Measurements from ENCODE around the gene KIF6.

KIF6 gene

DNA sequence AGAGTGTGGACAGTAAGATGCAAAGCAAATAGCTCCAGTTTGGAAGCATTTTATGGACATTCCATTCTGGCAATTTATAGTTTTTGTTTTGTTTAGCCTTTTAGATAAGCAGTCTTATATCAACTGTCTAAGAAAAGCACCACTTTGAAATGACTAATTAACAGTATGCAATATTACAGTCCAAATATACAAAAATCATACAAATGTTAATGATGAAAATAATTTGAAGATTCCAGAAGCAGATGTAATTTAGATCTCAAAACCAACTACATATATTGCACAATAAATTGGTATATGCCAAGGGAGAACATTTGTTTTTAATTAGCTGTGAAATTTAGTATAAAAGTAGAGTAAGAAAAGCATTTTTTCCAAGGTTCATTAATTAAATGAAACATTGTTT is 158.8 kb downstream of the KIF6 start:
- CTCF ChIA-PET = no interaction called here
- TF ChIP-seq, protein P1, sequence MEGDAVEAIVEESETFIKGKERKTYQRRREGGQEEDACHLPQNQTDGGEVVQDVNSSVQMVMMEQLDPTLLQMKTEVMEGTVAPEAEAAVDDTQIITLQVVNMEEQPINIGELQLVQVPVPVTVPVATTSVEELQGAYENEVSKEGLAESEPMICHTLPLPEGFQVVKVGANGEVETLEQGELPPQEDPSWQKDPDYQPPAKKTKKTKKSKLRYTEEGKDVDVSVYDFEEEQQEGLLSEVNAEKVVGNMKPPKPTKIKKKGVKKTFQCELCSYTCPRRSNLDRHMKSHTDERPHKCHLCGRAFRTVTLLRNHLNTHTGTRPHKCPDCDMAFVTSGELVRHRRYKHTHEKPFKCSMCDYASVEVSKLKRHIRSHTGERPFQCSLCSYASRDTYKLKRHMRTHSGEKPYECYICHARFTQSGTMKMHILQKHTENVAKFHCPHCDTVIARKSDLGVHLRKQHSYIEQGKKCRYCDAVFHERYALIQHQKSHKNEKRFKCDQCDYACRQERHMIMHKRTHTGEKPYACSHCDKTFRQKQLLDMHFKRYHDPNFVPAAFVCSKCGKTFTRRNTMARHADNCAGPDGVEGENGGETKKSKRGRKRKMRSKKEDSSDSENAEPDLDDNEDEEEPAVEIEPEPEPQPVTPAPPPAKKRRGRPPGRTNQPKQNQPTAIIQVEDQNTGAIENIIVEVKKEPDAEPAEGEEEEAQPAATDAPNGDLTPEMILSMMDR (IDR thresholded peaks at IDR 0.05; ENCODE audit: control extremely low read depth, extremely low read depth, low read depth, missing control alignments) = no peak

DNA sequence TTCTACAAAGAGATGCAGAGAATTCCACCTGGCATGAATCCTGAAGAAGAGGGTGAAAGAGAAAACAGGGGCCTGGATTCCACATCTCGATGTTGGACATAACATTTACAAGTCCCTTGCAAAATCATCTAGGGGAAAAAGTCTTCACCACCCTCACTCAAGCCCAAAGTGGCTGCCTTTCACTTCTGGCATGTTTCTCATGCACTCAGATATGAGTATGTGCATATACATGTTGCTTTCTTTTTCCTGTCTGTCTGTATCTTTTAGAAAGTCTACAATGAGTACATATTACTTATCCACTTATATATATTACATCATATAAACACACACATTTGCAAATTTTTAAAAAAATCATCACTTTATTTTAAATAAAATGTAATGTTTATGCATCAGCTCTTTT is 159.3 kb downstream of the KIF6 start:
- ChIA-PET CTCF (no interaction called here), POLR2A (no interaction called here)
- TF ChIP-seq, protein P1 (IDR thresholded peaks at IDR 0.05; ENCODE audit: control extremely low read depth, extremely low read depth, low read depth, missing control alignments) = no peak
- no peak for DNase-seq (ENCODE audit: extremely low spot score)

More for the DNA sequence above, 158.8 kb downstream of the KIF6 start:
- no peak for DNase-seq (ENCODE audit: extremely low spot score)
- POLR2A ChIA-PET = no interaction called here

DNA sequence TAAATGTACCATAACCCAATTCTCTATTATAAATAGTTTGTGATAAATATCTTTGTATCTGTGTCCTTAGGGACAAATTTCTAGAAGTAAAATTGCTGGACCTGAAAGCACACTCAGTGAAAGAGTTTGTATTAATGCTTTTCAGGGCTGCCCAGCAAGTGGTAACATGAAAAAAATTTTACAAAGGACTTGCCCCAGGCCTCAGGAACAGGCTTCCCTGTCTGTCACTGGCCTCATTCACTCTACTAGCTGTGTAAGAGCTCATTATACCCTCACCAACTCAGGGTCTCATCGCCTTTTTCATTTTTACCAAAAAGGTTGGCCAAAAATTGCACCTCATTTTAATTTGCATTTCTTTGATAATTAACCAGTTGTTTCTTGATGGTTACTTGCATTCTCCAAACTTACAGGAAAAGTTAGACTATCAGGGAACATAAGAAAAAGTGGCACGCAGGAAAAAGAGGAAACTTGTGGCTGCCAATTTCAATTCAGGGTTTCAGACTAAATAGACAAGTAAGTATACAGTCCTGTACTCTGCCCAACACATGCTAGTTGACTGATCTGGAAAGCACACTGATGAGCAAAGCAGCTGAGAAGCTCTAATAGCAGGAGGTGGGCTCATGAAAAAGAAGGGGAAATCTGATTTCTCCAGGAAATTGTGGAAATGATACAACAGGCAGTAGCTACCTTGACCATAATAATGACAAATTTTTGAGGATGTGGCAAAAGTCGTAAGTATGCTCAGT is 161.5 kb downstream of the KIF6 start:
- ChIA-PET CTCF (no interaction called here), POLR2A (no interaction called here)
- TF ChIP-seq, protein P1 (IDR thresholded peaks at IDR 0.05; ENCODE audit: control extremely low read depth, extremely low read depth, low read depth, missing control alignments) = no peak
- no peak for DNase-seq (ENCODE audit: extremely low spot score)

DNA sequence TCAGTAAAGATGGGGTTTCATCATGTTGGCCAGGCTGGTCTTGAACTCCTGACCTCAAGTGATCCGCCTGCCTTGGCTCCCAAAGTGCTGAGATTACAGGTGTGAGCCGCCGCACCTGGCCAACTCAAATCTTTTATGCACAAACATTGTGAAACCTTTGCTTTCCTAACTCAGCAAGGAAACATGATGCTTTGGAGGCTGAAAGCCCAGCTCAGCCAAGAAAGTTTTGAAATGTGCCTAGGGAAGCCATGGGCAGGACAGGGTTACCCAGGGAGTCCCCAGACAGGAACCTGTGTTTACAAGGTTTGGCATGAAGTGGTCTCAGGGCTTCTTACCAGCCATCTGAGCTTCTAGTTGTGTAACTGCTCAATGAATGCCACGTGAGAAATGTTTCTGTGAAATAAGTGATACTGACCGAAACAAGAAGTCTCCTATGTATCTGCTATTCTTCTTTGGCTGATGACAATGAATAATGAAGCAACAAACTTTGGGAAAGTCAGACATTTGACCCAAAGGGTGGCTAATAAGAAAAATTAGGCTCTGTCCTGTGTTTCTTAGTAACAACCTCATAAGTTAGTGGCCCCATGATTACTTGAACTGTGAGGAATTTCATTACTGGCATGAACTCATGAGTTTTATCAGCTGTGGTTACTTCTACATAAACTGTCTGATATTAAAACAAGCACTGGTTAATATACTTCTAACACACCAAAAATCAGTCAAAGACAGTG is 163.5 kb downstream of the KIF6 start:
- TF ChIP-seq, protein P1 (IDR thresholded peaks at IDR 0.05; ENCODE audit: control extremely low read depth, extremely low read depth, low read depth, missing control alignments) = no peak
- POLR2A ChIA-PET = no interaction called here
- no peak for DNase-seq (ENCODE audit: extremely low spot score)
- CTCF ChIA-PET = no interaction called here

DNA sequence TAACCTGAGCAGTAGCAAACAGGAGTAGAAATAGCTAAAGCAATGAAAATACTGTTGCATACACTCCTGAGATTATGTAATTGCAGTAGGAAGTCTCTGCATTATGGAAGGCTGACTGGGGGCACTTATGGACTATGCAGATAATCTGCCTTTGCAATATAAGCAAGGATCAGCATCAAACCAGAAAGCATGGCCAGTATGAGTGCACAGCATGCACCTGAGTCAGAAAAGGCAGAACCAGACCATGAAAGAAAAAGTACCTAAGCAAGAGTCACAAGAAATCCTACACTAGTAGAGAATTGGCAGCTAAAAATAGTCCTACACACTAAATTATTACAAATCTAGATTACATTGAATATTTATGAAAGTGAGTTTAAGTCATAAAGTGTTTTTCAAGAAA is 164.3 kb downstream of the KIF6 start:
- DNase-seq (ENCODE audit: extremely low spot score) = no peak
- ChIA-PET CTCF (interaction anchor here (1.3 kb wide), 1 partner anchor 53 kb away, joined by 3 read pairs; no protein-coding TSS in a partner anchor), POLR2A (no interaction called here)
- TF ChIP-seq, protein P1 (IDR thresholded peaks at IDR 0.05; ENCODE audit: control extremely low read depth, extremely low read depth, low read depth, missing control alignments) = no peak

DNA sequence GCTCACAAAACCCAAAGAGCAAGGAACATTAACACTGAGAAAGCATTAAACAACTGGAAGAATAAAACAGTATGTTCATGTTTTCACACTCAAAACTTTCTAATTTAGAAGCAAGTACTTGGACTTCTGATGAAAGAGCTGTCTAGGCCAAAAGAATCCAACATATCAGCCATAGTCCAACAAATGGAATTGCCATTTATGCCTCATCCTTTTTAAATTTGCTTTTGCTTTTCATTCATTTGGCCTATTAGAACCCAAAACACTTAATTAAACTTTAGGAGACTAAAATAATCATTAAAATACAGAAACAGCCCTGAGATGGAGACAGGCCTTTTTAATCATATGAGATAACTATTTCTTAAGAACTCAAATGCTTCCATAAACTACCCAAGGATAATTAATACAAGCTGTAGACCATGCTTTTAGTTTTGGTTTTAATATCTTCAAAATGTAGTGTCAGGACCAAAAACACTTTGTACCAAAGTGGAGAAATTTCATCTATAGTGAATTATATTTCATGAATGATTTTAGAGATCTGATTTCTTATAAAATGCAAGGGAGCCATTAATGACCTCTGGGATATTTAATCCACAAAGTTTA is 166.5 kb downstream of the KIF6 start:
- ChIA-PET POLR2A (no interaction called here), CTCF (no interaction called here)
- no peak for DNase-seq (ENCODE audit: extremely low spot score)
- TF ChIP-seq, protein P1 (IDR thresholded peaks at IDR 0.05; ENCODE audit: control extremely low read depth, extremely low read depth, low read depth, missing control alignments) = no peak
